Heart left ventricle (tissue), 16 donors: ENCODE data around the gene POMGNT2. TPM values are rescaled to one million over a fixed set of nuclear protein-coding genes. Genes with fewer than 3 reads are reported as not detected.

ENCODE experiments used
- ATAC-seq, 4 donors: fragments of 200-7000 bp; cut with Tn5 transposase; one replicate each; pipeline ENCODE4 v1.9.1; 2020 to 2022; ENCODE audit warnings: moderate library complexity in 4 of 4, mild to moderate bottlenecking in 3 of 4, moderate number of reproducible peaks in 1 of 4
- DNase-seq, 5 donors: peaks; one replicate each; pipeline ENCODE4 v3.0.0-alpha.2; 2020
- H3K27ac ChIP-seq, 12 donors: fragments of 200-600 bp; sonication (generic) in 4 of 12; one replicate each; pipeline versions ENCODE4 v1.5.0 to v1.8.0; 2016 to 2022; ENCODE audit warnings: mild to moderate bottlenecking in 2 of 12
- H3K27me3 ChIP-seq, 9 donors: fragments of 200-600 bp; sonication (generic) in 2 of 9; one replicate each; pipeline versions ENCODE4 v1.5.1 to v1.8.0; 2016 to 2022; ENCODE audit warnings: mild to moderate bottlenecking in 3 of 9
- H3K36me3 ChIP-seq, 9 donors: fragments of 200-600 bp; sonication (generic) in 2 of 9; one replicate each; pipeline versions ENCODE4 v1.5.0 to v1.8.0; 2018 to 2022; ENCODE audit warnings: mild to moderate bottlenecking in 2 of 9
- H3K4me1 ChIP-seq, 12 donors: fragments of 200-600 bp; sonication (generic) in 4 of 12; one replicate each; pipeline versions ENCODE4 v1.5.0 to v1.8.0; 2016 to 2022; ENCODE audit warnings: mild to moderate bottlenecking in 3 of 12
- H3K4me3 ChIP-seq, 12 donors: fragments of 200-600 bp; sonication (generic) in 4 of 12; one replicate each; pipeline versions ENCODE4 v1.5.0 to v1.8.0; 2017 to 2022; ENCODE audit warnings: mild to moderate bottlenecking in 9 of 12, moderate library complexity in 4 of 12
- H3K9me3 ChIP-seq, 12 donors: fragments of 200-600 bp; sonication (generic) in 4 of 12; one replicate each; pipeline versions ENCODE4 v1.5.0 to v1.8.0; 2016 to 2022; ENCODE audit warnings: mild to moderate bottlenecking in 1 of 12
- CTCF ChIP-seq, 12 donors: fragments of 200-600 bp; sonication (generic) in 4 of 12; IDR thresholded peaks; one replicate each; pipeline versions ENCODE4 v1.5.0 to v1.8.0; 2018 to 2022; ENCODE audit warnings: antibody characterized with exemption in 12 of 12, mild to moderate bottlenecking in 5 of 12
- POLR2A ChIP-seq, 2 donors: fragments of 450-650 bp; IDR thresholded peaks; one replicate each; pipeline ENCODE4 v1.6.1; 2017; ENCODE audit warnings: antibody characterized with exemption in 2 of 2, mild to moderate bottlenecking in 2 of 2, moderate library complexity in 2 of 2
- WGBS, 4 donors: extraction: QIAGEN DNeasy Blood & Tissue Kit in 2 of 4; methylation state at CpG; one replicate each; pipeline versions ENCODE4 v1.1.5 to v1.1.7; 2013 to 2018; 5-methylcytosine and 5-hydroxymethylcytosine counted together
- intact Hi-C, 10 donors: fragments of 100-400 bp; cut with DNase I; formaldehyde crosslinking; loops; one replicate each; pipeline versions ENCODE4 v1.11.1 to v1.14.2; 2022
- polyA plus RNA-seq, 2 donors: library from polyadenylated mRNA; stranded (reverse); fragments of 200-250 nt; gene quantifications; one replicate each; pipeline ENCODE4 v1.2.3, GENCODE V29; 2013
- total RNA-seq, 9 donors: library from RNA; depleted of rRNA in 2 of 9; stranded (reverse); fragments of >200 nt in 2 of 9; fragmentation: NEBNext Ultra II Directional in 3 of 9; extraction: Animal tissue kit (Norgen Biotek cat#: 25700) in 3 of 9; gene quantifications; one replicate each; pipeline versions ENCODE4 v1.1.0 to v1.2.4, GENCODE V29; 2016 to 2023
- donor health status: ischemic (EF 13 %, LVEDD 7.1; RV severe dilation, severe dysfunction).
- donor health status: healthy with polysubstance abuse.
- donor health status: DM: no; HTN: yes; CAD: no.
- donor health status: DM: no; HTN: no; CAD: no.
- donor health status: ischemic (EF 25% LVEDD 6.9; RV normal size, moderate dysfunction).
- donor health status: ischemic (EF 25% LVEDD 5.7; RV mildly dilated, moderate dysfunction).
- donor health status: healthy.
- donor health status: DM: yes; HTN: yes; CAD: no.
- donor health status: ischemic (EF 35%, LVEDD 5.7; RV mildly dilated, moderate dysfunction).
- donor health status: nonischemic (EF 11% LVEDD 7.7; RV severe dilation, severe dysfunction).
- donor health status: DM: yes; HTN: yes; CAD: no.
- donor health status: PGD.
- donor health status: ischemic (EF 29% LVEDD 5.4; RV normal size, mild dysfunction).
- donor health status: nonischemic (EF 23%, LVEDD 6.1; RV moderate dilation, normal function).

The POMGNT2 gene
- total and polyA plus RNA-seq, 11 donors: 9.1 to 36.0 (median 18.5) TPM

GRCh38 chr3:43079536-43080332, 26.1 kb downstream of the POMGNT2 start:
- H3K36me3 ChIP-seq: peaks cover 0 to 28% (median 22%) of the 10 kb centered on the region in 9 donors
- no peak for DNase-seq
- 94 to 95% (median 95%) methylated on average over 20 to 31 of the region's 31 CpGs for WGBS, 4 donors

GRCh38 chr3:43077707-43078106, 28.2 kb downstream of the POMGNT2 start:
- Histone ChIP-seq H3K4me1 (no peaks in the 10 kb centered on the region), H3K9me3 (peaks cover 0 to 6% (median 0%) of the 10 kb centered on the region in 12 donors), H3K4me3 (no peak overlapping the region), H3K27ac (no peak overlapping the region), H3K27me3 (no peaks in the 10 kb centered on the region), H3K36me3 (peaks cover 0 to 28% (median 22%) of the 10 kb centered on the region in 9 donors)
- intact Hi-C loops: loop anchor here in 1 of 10 donors (10.0 kb wide), 1 partner anchor 103 kb away; the partner anchor contains the start of gene GASK1A
- no peak for TF ChIP-seq POLR2A (IDR thresholded peaks at IDR 0.05)
- no peak for TF ChIP-seq CTCF (IDR thresholded peaks at IDR 0.05)
- no peak for ATAC-seq
- DNase-seq: no peak

More at GRCh38 chr3:43079536-43080332, 26.1 kb downstream of the POMGNT2 start:
- peaks cover 0 to 6% (median 0%) of the 10 kb centered on the region in 12 donors for H3K9me3 ChIP-seq
- no peak overlapping the region for H3K27ac ChIP-seq
- no peak for TF ChIP-seq POLR2A (IDR thresholded peaks at IDR 0.05)
- no peak for TF ChIP-seq CTCF (IDR thresholded peaks at IDR 0.05)
- ATAC-seq: no peak
- intact Hi-C loops: loop anchor here in 2 of 10 donors (10.0 kb wide), 2 partner anchors 105 to 115 kb away; partner anchors contain the start of gene GASK1A (in 1 of the 2)
- H3K4me3 ChIP-seq: no peak overlapping the region
- no peaks in the 10 kb centered on the region for H3K4me1 ChIP-seq
- H3K27me3 ChIP-seq: no peaks in the 10 kb centered on the region

DNA sequence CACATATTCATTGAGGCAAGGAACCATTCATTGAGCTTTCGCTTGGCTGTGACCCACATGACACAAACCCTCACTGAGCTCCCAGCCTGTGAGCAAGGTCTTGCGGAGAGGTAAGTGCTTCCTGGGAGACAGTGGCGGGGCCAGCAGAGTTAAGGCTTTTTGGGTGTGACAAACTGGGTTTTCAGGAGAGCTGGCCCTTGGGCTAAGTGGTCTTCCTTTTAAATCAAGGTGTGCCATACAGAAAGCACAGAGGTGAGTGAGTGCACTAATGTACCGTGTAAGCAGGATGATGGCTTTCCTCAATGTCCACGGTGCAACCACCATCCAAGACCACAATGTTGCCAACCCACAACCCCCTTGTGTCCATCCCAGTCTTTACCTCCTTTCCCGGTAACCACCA, 28.6 kb downstream of the POMGNT2 start:
- DNase-seq (no peak), ATAC-seq (no peak)
- H3K27me3 ChIP-seq: no peaks in the 10 kb centered on the region
- peaks cover 0 to 6% (median 0%) of the 10 kb centered on the region in 12 donors for H3K9me3 ChIP-seq
- peaks cover 0 to 28% (median 22%) of the 10 kb centered on the region in 9 donors for H3K36me3 ChIP-seq
- H3K4me1 ChIP-seq: no peaks in the 10 kb centered on the region
- intact Hi-C loops: loop anchor here in 1 of 10 donors (10.0 kb wide), 1 partner anchor 102 kb away; the partner anchor contains the start of gene GASK1A
- WGBS, 4 donors: 88 to 99% (median 97%) methylated on average over 6 of the region's 6 CpGs
- H3K4me3 ChIP-seq: no peak overlapping the region
- H3K27ac ChIP-seq: no peak overlapping the region
- TF ChIP-seq CTCF (IDR thresholded peaks at IDR 0.05): no peak
- TF ChIP-seq POLR2A (IDR thresholded peaks at IDR 0.05): no peak

- Histone ChIP-seq H3K9me3 (peaks cover 0 to 4% (median 0%) of the 10 kb centered on the region in 12 donors), H3K4me3 (no peak overlapping the region), H3K27me3 (no peaks in the 10 kb centered on the region), H3K4me1 (no peaks in the 10 kb centered on the region), H3K36me3 (peaks cover 0 to 28% (median 22%) of the 10 kb centered on the region in 9 donors), H3K27ac (no peak overlapping the region)
- no peak for ATAC-seq
- no peak for DNase-seq
- no peak for TF ChIP-seq POLR2A (IDR thresholded peaks at IDR 0.05)
- TF ChIP-seq CTCF (IDR thresholded peaks at IDR 0.05): no peak
- WGBS, 4 donors: 72 to 83% (median 78%) methylated on average over 4 of the region's 4 CpGs
- intact Hi-C loops: loop anchor here in 1 of 10 donors (10.0 kb wide), 1 partner anchor 102 kb away; the partner anchor contains the start of gene GASK1A
These were observed 29.0 kb downstream of the POMGNT2 start for GRCh38 chr3:43076857-43077256.
